Activated T-helper 1 cell treated with anti-CD3 and anti-CD28 coated beads, Interleukin-12 subunit alpha, Interleukin-12 subunit beta, Interleukin-2, Interleukin-4 antibody, amounts not matched to agents 30 ng/mL and 10 ng/mL and 1 ng/mL, durations not matched to agents 14 hours and 24 hours and 36 hours (primary cell): ENCODE measurements around the gene TEPSIN. TPM values are rescaled to one million over a fixed set of nuclear protein-coding genes. Genes with fewer than 3 reads are reported as not detected.

ENCODE experiments used
- DNase-seq: peaks from one replicate; pipeline ENCODE4 v3.0.0; 2021; ENCODE audit warnings: low spot score
- H3K27ac Mint-ChIP-seq: one replicate; pipeline ENCODE4 v1.8.0; 2021; ENCODE audit warnings: mild to moderate bottlenecking, mixed read lengths
- H3K27me3 Mint-ChIP-seq: one replicate; pipeline ENCODE4 v1.8.0; 2022; ENCODE audit warnings: mild to moderate bottlenecking, moderate library complexity, mixed read lengths; ENCODE audit not compliant: insufficient read depth
- H3K36me3 Mint-ChIP-seq: one replicate; pipeline ENCODE4 v1.8.0; 2021; ENCODE audit warnings: low read depth, mixed read lengths
- H3K4me1 Mint-ChIP-seq: one replicate; pipeline ENCODE4 v1.8.0; 2021; ENCODE audit warnings: low read depth, mixed read lengths
- H3K4me3 Mint-ChIP-seq: one replicate; pipeline ENCODE4 v1.8.0; 2021; ENCODE audit warnings: mild to moderate bottlenecking, moderate library complexity, mixed read lengths
- H3K9me3 Mint-ChIP-seq: one replicate; pipeline ENCODE4 v1.8.0; 2021; ENCODE audit warnings: mixed read lengths
- intact Hi-C: fragments of 100-400 bp; cut with micrococcal nuclease; formaldehyde crosslinking; loops from one replicate; pipeline ENCODE4 v1.15.1; 2024
- total RNA-seq: library from RNA; stranded (reverse); gene quantifications from 2 replicates; pipeline ENCODE4 v1.2.3, GENCODE V29; 2022

Gene TEPSIN
- total RNA-seq, 1 donor from 2014 or later, result 41.0 TPM

DNA sequence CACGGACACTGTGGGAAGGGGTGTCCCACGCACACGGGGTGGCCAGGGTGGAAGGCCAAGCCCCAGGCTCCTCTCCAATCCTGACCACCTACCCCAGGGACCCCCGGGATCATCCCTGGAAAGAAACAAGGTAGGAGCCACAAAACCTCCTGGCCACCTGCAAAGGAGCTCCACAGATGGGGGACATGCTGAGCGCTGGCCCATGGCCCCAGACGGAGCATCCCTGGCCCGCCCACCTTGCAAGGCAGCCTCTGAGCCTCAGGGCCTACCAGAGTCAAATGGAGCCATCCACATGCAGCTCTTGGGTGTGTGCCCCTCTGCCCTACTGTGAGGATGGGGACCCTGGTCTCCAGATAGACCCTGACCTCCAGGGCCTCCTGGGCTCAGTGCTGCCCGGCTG, 40.0 kb upstream of the TEPSIN start:
- Mint-ChIP-seq H3K27me3 (no peaks in the 10 kb centered on the region), H3K36me3 (peaks cover 17% of the 10 kb centered on the region), H3K27ac (no peak overlapping the region), H3K9me3 (no peaks in the 10 kb centered on the region), H3K4me1 (no peaks in the 10 kb centered on the region), H3K4me3 (no peak overlapping the region)
- intact Hi-C loops, result no loop called here
- DNase-seq, result no peak

DNA sequence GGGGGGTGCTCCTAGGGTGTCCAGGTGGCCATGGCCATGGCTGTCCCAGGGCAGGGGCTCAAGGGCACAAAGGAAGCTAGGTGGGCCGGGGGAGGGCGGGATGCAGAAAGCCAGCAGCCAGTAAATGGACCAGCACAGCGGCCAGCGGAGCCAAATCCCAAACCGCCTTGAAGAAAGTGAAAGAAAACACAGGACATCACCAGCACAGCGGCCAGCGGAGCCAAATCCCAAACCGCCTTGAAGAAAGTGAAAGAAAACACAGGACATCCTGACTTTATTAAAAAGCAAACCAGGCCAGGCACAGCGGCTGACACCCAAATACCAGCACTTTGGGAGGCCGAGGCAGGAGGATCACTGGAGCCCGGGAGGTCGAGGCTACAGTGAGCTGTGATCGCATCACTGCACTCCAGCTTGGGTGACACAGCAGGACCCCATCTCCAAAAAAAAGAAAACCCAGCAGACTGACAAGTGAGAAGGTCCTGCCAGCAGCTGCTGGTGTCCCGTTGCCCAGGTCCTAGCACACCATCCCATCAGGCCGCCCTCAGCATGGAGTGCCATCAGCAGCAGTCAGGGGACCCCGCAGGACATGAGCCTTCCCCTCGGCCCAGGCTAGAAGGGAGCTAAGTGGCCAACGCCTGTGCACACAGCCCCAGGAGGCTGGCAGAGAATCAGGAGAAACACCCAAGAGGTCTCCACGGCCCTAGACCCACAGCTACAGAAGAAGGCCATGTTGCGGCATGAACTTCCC, 39.3 kb upstream of the TEPSIN start:
- Mint-ChIP-seq H3K9me3 (no peaks in the 10 kb centered on the region), H3K4me1 (no peaks in the 10 kb centered on the region), H3K4me3 (no peak overlapping the region), H3K27me3 (no peaks in the 10 kb centered on the region), H3K27ac (no peak overlapping the region), H3K36me3 (peaks cover 23% of the 10 kb centered on the region)
- intact Hi-C loops, result no loop called here
- no peak for DNase-seq

DNA sequence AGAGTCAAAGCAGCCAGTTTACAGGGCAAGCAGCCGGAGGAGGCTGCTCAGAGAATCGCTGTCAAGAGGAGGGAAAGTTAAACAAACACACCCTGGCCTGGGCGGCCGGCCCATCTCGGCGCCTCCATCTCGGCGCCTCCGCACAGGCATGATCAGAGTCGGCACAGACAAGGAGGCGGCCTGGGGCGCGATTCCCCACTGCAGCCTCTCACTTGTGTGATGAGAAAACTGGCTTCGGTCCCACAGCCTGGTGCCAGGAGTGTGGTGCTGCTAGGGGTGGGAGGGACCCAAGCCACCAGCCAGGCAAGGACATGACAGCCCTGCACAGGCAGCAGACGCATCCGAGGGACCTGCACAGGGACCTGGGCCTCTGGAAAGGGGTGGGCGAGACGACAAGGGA, 38.6 kb upstream of the TEPSIN start:
- peaks cover 29% of the 10 kb centered on the region for H3K36me3 Mint-ChIP-seq
- no peak overlapping the region for H3K27ac Mint-ChIP-seq
- intact Hi-C loops, result no loop called here
- no peaks in the 10 kb centered on the region for H3K9me3 Mint-ChIP-seq
- H3K4me3 Mint-ChIP-seq, result no peak overlapping the region
- no peaks in the 10 kb centered on the region for H3K27me3 Mint-ChIP-seq
- DNase-seq, result no peak
- H3K4me1 Mint-ChIP-seq, result no peaks in the 10 kb centered on the region

DNA sequence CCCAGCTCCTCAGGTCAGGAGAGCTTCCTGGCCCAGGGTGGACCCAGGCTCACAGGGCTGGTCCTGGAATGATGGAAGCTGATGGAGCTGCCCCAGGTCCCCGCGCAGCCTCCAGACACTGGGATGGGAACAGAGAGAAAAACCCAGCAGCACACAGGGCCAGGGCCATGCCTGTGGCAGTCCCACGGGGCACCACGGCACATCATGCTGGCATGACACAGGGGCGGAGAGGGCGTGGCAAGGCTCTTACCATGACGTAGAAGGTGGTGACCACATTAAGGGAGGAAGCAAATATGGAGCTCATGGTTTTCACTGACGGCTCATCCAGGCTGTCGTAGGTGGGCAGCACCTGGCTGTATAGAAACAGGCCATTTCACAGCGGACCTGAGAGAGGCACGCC, 37.9 kb upstream of the TEPSIN start:
- H3K9me3 Mint-ChIP-seq, result no peaks in the 10 kb centered on the region
- DNase-seq, result no peak
- H3K4me3 Mint-ChIP-seq, result no peak overlapping the region
- no peak overlapping the region for H3K27ac Mint-ChIP-seq
- H3K4me1 Mint-ChIP-seq, result no peaks in the 10 kb centered on the region
- peaks cover 29% of the 10 kb centered on the region for H3K36me3 Mint-ChIP-seq
- intact Hi-C loops, result no loop called here
- no peaks in the 10 kb centered on the region for H3K27me3 Mint-ChIP-seq

DNA sequence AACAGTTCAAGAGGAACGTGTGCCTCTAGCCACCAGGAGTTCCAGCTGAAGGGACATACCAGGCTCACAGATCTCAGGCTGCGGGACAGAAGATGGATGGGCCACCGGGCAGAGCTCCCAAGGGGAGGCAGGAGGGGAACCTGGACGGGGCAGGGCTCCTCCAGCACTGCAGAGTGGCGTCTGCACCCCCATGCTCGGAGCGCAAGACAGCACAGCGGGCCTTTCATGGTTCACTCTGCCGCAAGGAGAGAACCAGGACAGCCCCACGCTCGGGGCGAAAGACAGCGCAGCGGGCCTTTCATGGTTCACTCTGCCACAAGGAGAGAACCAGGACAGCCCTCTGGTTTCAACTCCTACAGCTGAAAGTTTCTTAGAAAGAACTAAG, 35.6 kb upstream of the TEPSIN start:
- Mint-ChIP-seq H3K4me1 (no peaks in the 10 kb centered on the region), H3K9me3 (no peaks in the 10 kb centered on the region), H3K36me3 (peaks cover 28% of the 10 kb centered on the region), H3K4me3 (no peak overlapping the region), H3K27me3 (no peaks in the 10 kb centered on the region), H3K27ac (no peak overlapping the region)
- DNase-seq, result no peak
- intact Hi-C loops, result no loop called here

DNA sequence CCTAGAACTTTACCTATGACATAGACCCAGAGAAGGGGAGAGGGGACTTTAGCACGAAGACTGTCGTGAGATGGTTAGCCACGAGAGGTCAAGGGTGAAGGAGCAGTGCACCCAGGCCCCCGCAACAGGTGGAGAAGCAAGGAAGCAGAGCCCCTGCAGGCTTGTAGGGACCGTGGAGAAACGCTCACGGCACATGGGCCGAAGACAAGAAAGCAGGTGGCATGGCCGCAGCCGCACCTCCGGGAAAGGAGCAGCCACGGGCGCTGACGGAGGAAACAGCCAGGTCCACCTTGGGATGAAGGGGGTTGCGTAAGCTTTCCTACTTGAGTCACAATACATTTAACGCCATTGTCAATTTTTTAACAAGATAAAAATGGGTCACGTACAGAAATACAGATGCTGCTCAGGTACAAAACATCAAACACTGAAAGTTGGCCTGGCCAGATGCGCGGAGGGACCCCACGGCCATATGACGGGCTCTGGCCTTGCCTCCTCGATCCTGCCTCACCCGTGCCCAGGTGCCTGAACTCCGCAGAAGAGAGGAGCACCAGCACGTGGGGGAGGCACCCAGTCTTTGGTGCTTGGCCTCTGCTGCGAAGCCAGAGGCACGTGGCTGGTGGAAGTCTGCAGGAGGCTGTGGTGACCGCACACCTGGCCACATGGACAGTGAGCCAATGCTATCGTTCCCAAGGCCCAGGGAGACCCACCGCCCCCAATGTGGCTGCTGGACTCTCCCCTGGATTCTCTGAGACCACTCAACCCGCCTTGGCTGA, 35.0 kb upstream of the TEPSIN start:
- no peaks in the 10 kb centered on the region for H3K9me3 Mint-ChIP-seq
- intact Hi-C loops, result no loop called here
- H3K36me3 Mint-ChIP-seq, result peaks cover 28% of the 10 kb centered on the region
- H3K4me1 Mint-ChIP-seq, result no peaks in the 10 kb centered on the region
- H3K4me3 Mint-ChIP-seq, result no peak overlapping the region
- no peak overlapping the region for H3K27ac Mint-ChIP-seq
- no peaks in the 10 kb centered on the region for H3K27me3 Mint-ChIP-seq
- no peak for DNase-seq

DNA sequence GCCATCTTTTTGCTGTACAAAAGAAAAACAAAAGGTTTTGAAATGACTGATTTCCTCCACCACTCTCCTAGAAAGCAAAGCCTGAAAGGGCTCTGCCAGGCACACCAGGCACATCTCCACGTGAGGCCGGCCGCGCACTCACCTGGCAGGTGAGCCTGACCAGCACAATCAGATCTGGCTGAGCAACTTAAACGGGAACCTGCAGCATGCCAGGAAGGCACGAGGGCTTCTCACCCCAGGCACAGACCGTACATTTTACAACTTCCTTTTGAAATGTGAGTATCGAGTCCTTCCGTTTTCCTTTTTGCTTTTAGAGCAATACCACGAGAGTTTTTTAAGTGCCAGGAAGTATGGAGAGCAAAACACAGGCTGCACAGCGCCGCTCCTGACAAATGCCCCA, 33.8 kb upstream of the TEPSIN start:
- Mint-ChIP-seq H3K36me3 (peaks cover 33% of the 10 kb centered on the region), H3K4me1 (no peaks in the 10 kb centered on the region), H3K9me3 (no peaks in the 10 kb centered on the region), H3K27ac (peak overlapping the region; percentile 40), H3K4me3 (no peak overlapping the region), H3K27me3 (no peaks in the 10 kb centered on the region)
- no peak for DNase-seq
- intact Hi-C loops, result no loop called here

DNA sequence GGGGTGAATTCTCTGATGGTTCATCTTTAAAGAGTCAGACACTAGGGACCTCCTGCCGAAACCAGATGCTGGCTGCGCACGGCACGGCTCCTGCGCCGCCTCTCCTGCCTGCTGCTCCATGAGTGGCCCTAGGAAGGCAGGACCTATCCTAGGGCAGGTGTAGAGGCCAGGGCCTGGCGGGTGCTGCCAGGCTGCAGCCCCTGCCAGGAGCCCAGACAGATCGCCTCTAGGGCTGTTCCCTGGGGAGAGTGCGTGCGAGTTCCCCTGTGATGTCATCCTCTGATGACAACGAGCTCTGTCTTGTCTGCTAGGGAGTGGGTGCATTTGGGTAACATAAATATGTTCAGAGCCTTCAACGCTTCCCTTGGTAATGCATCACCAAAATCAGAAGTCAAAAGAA, 32.4 kb upstream of the TEPSIN start:
- Mint-ChIP-seq H3K4me3 (no peak overlapping the region), H3K27ac (no peak overlapping the region), H3K27me3 (no peaks in the 10 kb centered on the region), H3K9me3 (no peaks in the 10 kb centered on the region), H3K4me1 (no peaks in the 10 kb centered on the region), H3K36me3 (peaks cover 30% of the 10 kb centered on the region)
- intact Hi-C loops, result no loop called here
- DNase-seq, result no peak

DNA sequence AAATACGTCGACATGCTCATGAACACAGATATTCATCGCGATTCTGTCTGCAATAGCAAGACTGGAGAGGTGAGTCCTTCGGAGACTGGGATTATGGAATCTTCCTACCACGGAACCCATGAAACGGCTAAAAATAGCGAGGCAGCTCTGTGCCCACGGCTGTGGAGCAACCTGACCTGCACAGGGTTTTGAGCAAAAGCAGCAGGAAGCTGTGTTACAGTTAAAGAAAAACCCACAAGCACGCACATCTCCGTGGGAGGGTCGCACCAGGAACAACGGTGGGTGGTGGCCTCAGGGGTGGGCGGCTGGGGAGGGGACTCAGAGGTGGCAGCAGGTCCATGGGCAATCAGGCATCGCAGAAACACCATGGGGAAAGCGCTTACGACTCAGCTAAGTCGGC, 31.4 kb upstream of the TEPSIN start:
- intact Hi-C loops, result no loop called here
- H3K36me3 Mint-ChIP-seq, result peaks cover 30% of the 10 kb centered on the region
- no peaks in the 10 kb centered on the region for H3K9me3 Mint-ChIP-seq

DNA sequence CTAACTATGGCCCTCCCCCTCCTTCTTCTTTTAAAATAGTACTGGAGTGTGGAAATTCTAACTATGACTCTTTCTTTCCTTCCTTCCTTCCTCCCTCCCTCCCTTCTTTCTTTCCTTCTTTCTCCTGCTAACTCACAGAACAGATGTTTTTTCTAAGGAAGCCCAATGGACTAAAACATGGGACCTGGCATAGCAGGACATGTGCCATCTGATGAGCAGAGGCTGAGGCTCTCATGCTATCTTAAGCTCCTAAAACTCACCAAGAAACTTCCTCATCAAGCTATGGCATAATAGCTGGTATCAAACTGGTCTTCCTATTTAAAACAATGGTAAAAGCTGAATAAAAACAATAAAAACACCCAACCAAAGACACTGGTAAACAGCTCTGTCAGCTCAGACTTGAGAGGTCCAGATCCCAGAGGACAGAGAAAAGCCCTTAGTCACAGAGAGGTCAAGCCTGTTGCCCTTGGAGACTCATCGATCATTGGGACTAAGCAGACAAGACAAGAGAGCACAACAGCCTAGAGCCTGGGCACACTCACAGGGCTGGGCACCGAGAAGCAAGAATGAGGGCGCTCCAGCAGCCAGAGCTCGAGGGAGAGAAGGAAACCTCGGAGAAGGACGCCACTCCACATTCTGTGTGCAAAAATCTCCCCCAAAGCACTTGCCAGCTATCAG, 28.7 kb upstream of the TEPSIN start:
- no peaks in the 10 kb centered on the region for H3K4me1 Mint-ChIP-seq
- intact Hi-C loops, result no loop called here
- no peak for DNase-seq
- no peak overlapping the region for H3K4me3 Mint-ChIP-seq
- no peaks in the 10 kb centered on the region for H3K9me3 Mint-ChIP-seq
- H3K36me3 Mint-ChIP-seq, result peaks cover 20% of the 10 kb centered on the region
- H3K27me3 Mint-ChIP-seq, result no peaks in the 10 kb centered on the region
- no peak overlapping the region for H3K27ac Mint-ChIP-seq

More for the DNA sequence above, 31.4 kb upstream of the TEPSIN start:
- Mint-ChIP-seq H3K4me1 (no peaks in the 10 kb centered on the region), H3K27me3 (no peaks in the 10 kb centered on the region), H3K27ac (no peak overlapping the region), H3K4me3 (no peak overlapping the region)
- no peak for DNase-seq

DNA sequence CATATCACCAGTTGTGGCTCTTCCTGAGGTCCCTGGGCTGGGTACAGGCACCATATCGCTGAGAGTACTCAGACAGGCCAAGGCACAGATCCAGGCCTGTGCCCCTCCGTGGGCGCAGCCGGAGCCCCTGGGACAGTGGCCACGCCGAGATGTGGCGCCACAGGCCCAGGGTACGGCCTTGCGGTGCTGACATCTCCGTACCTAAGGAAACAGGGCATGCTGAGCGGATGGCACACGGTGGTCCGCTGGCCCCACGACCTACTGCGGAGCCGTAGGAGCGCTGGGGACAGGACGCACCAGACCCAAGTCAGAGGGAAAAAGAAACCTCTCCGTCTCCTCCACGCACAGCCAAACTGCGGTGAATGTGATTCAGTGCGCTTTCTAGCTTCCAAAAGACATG, 26.7 kb upstream of the TEPSIN start:
- Mint-ChIP-seq H3K27me3 (no peaks in the 10 kb centered on the region), H3K9me3 (no peaks in the 10 kb centered on the region), H3K4me3 (no peak overlapping the region), H3K4me1 (no peaks in the 10 kb centered on the region), H3K27ac (no peak overlapping the region), H3K36me3 (peaks cover 16% of the 10 kb centered on the region)
- no peak for DNase-seq
- intact Hi-C loops, result no loop called here

DNA sequence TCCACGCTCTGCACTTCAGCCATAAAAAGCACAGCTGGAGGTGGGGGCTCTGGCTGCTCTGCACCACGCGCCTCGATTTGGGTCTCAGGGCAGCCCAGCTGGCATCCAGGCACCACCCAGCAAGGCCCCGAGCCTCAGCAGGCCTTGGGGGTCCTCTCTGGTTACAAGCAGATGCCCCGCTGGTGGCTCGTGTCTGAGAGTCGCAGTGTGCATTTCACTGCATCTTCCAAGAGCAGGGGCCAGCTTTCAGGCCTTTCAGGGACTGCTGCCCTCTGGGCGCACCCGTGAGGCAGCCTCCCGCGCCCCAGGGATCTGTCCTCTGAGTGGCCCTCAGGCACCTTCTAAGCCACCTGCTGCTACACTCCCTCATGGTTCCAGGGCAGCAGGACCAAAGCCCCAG, 25.8 kb upstream of the TEPSIN start:
- Mint-ChIP-seq H3K4me3 (no peak overlapping the region), H3K4me1 (no peaks in the 10 kb centered on the region), H3K9me3 (no peaks in the 10 kb centered on the region), H3K36me3 (peaks cover 15% of the 10 kb centered on the region), H3K27me3 (no peaks in the 10 kb centered on the region), H3K27ac (no peak overlapping the region)
- intact Hi-C loops, result no loop called here
- no peak for DNase-seq
